ENCODE measurements around the gene RBBP5.

GRCh38 chr1:205109269-205109668, 12.5 kb downstream of the RBBP5 start:
- TF ChIP-seq GATA2 (IDR thresholded peaks at IDR 0.05; ENCODE audit: low read depth, low read length) (no peak), GATA3 (IDR thresholded peaks at IDR 0.05; ENCODE audit: low read depth, low read length) (no peak)

Measured in SH-SY5Y (cell line).